ENCODE data around the gene TXNDC15.
A peak's percentile ranks its signal among the peaks of the same experiment; 100 is the strongest.
"Not testable (repeated sequence)": the region's sequence is repeated elsewhere in the genome, so short reads cannot be mapped to it uniquely, and the experiment has no call there.

The TXNDC15 gene

GRCh38 chr5:134904610-134905245 lies 30.6 kb downstream of the TXNDC15 start, which contains the start of gene PCBD2:
Gene PCBD2 (plus strand): TSS chr5:134905131. CDS start chr5:134905140, 9 bp downstream.
- no peaks in the 10 kb centered on the region for H3K9me3 ChIP-seq (ENCODE audit: control extremely low read depth in 1 of 5, control insufficient read depth in 4 of 5, insufficient read depth in 2 of 5, low read depth in 1 of 5, low read length in 4 of 5)
- peak within 1 kb of the TSS; percentile 66 to 93 for H3K27ac ChIP-seq (ENCODE audit: insufficient read depth in 1 of 2, low read depth in 1 of 2, low read length in 2 of 2, poor library complexity in 1 of 2, severe bottlenecking in 2 of 2)
- WGBS (ENCODE audit: insufficient coverage) = under 1% methylated on average over 72 of the region's 84 CpGs
- CTCF ChIA-PET = interaction anchor here (0.8 to 2.3 kb wide), 18 partner anchors 8 to 165 kb away, joined by 3 to 10 read pairs (median 4); no protein-coding TSS in a partner anchor
- no peaks in the 10 kb centered on the region for H3K27me3 ChIP-seq (replicated peaks in 2 of 5; ENCODE audit: control insufficient read depth in 4 of 5, insufficient read depth in 5 of 5, low read length in 4 of 5)
- H3K4me1 ChIP-seq (ENCODE audit: control extremely low read depth in 1 of 4, control insufficient read depth in 4 of 4, insufficient read depth in 4 of 4, low read length in 3 of 4) = peaks cover 7 to 24% (median 14%) of the 10 kb centered on the region in 4 experiments
- peak; percentile 95 to 97 (median 97) for DNase-seq
- POLR2A ChIA-PET = interaction anchor here (1.2 to 1.3 kb wide), 3 partner anchors 31 to 166 kb away, joined by 3 to 8 read pairs (median 5); partner anchors contain the start of genes C5orf24, CAMLG and TXNDC15
- peaks cover 0 to 7% (median under 1%) of the 10 kb centered on the region in 4 experiments for H3K36me3 ChIP-seq (ENCODE audit: control insufficient read depth in 4 of 4, insufficient read depth in 4 of 4, low read length in 3 of 4)
- peak within 1 kb of the TSS; percentile 68 to 97 (median 90) for H3K4me3 ChIP-seq (ENCODE audit: control insufficient read depth in 1 of 7, extremely low read depth in 1 of 7, insufficient read depth in 4 of 7, low read depth in 2 of 7, low read length in 6 of 7)

- POLR2A ChIA-PET = interaction anchor here (1.2 to 1.3 kb wide), 2 partner anchors 32 to 60 kb away, joined by 5 to 8 read pairs; partner anchors contain the start of genes C5orf24 and TXNDC15
- Histone ChIP-seq H3K27me3 (replicated peaks in 2 of 5; ENCODE audit: control insufficient read depth in 4 of 5, insufficient read depth in 5 of 5, low read length in 4 of 5) (no peaks in the 10 kb centered on the region), H3K4me3 (ENCODE audit: control insufficient read depth in 1 of 7, extremely low read depth in 1 of 7, insufficient read depth in 4 of 7, low read depth in 2 of 7, low read length in 6 of 7) (peak overlapping the region; percentile 68 to 97 (median 90)), H3K27ac (ENCODE audit: insufficient read depth in 1 of 2, low read depth in 1 of 2, low read length in 2 of 2, poor library complexity in 1 of 2, severe bottlenecking in 2 of 2) (peak overlapping the region; percentile 66 to 93), H3K9me3 (ENCODE audit: control extremely low read depth in 1 of 5, control insufficient read depth in 4 of 5, insufficient read depth in 2 of 5, low read depth in 1 of 5, low read length in 4 of 5) (no peaks in the 10 kb centered on the region), H3K4me1 (ENCODE audit: control extremely low read depth in 1 of 4, control insufficient read depth in 4 of 4, insufficient read depth in 4 of 4, low read length in 3 of 4) (peaks cover 7 to 24% (median 14%) of the 10 kb centered on the region in 4 experiments), H3K36me3 (ENCODE audit: control insufficient read depth in 4 of 4, insufficient read depth in 4 of 4, low read length in 3 of 4) (peaks cover 0 to 12% (median 5%) of the 10 kb centered on the region in 4 experiments)
- CTCF ChIA-PET = interaction anchor here (0.9 to 2.5 kb wide), 14 partner anchors 8 to 165 kb away, joined by 3 to 10 read pairs (median 4); no protein-coding TSS in a partner anchor
- peak; percentile 75 to 85 (median 84) for DNase-seq
- 0% methylated on average over 37 of the region's 54 CpGs for WGBS (ENCODE audit: insufficient coverage)
These were observed 31.2 kb downstream of the TXNDC15 start for GRCh38 chr5:134905246-134905996.

DNA sequence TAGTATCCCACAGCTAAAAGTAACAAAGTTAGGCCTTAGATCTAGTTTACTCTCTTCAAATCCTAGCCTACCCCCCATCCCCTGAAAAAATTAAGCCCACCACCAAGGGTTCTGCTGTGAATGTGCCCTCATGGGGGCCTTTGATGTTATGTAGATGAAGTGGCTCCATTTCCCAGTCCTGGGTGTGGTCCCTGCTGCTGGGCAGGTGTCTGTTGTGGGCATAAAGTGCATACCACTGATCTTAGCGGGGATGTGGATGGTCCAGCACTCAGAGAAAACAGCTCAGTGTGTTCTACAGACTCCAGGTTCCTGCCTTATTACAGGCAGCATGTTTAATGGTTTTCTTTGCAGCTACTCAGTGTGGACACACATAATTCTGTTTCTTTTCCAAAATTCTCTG lies 32.6 kb downstream of the TXNDC15 start:
- H3K4me1 ChIP-seq (ENCODE audit: control extremely low read depth in 1 of 4, control insufficient read depth in 4 of 4, insufficient read depth in 4 of 4, low read length in 3 of 4) = peaks cover 6 to 22% (median 10%) of the 10 kb centered on the region in 4 experiments
- no peaks in the 10 kb centered on the region for H3K27me3 ChIP-seq (replicated peaks in 2 of 5; ENCODE audit: control insufficient read depth in 4 of 5, insufficient read depth in 5 of 5, low read length in 4 of 5)
- DNase-seq = no peak
- POLR2A ChIA-PET = no interaction called here
- 100% methylated on average over 1 of the region's 1 CpG for WGBS (ENCODE audit: insufficient coverage)
- no peaks in the 10 kb centered on the region for H3K9me3 ChIP-seq (ENCODE audit: control extremely low read depth in 1 of 5, control insufficient read depth in 4 of 5, insufficient read depth in 2 of 5, low read depth in 1 of 5, low read length in 4 of 5)
- no peak overlapping the region for H3K27ac ChIP-seq (ENCODE audit: insufficient read depth in 1 of 2, low read depth in 1 of 2, low read length in 2 of 2, poor library complexity in 1 of 2, severe bottlenecking in 2 of 2)
- no peak overlapping the region for H3K4me3 ChIP-seq (ENCODE audit: control insufficient read depth in 1 of 7, extremely low read depth in 1 of 7, insufficient read depth in 4 of 7, low read depth in 2 of 7, low read length in 6 of 7)
- CTCF ChIA-PET = interaction anchor here (1.0 to 2.5 kb wide), 5 partner anchors 10 to 95 kb away, joined by 3 to 5 read pairs (median 3); no protein-coding TSS in a partner anchor
- peaks cover 4 to 25% (median 13%) of the 10 kb centered on the region in 4 experiments for H3K36me3 ChIP-seq (ENCODE audit: control insufficient read depth in 4 of 4, insufficient read depth in 4 of 4, low read length in 3 of 4)

GRCh38 chr5:134910752-134911151 lies 36.6 kb downstream of the TXNDC15 start:
- H3K4me1 ChIP-seq (ENCODE audit: control extremely low read depth in 1 of 4, control insufficient read depth in 4 of 4, insufficient read depth in 4 of 4, low read length in 3 of 4); DNase-seq; H3K9me3 ChIP-seq (ENCODE audit: control extremely low read depth in 1 of 5, control insufficient read depth in 4 of 5, insufficient read depth in 2 of 5, low read depth in 1 of 5, low read length in 4 of 5); H3K4me3 ChIP-seq (ENCODE audit: control insufficient read depth in 1 of 7, extremely low read depth in 1 of 7, insufficient read depth in 4 of 7, low read depth in 2 of 7, low read length in 6 of 7); H3K27ac ChIP-seq (ENCODE audit: insufficient read depth in 1 of 2, low read depth in 1 of 2, low read length in 2 of 2, poor library complexity in 1 of 2, severe bottlenecking in 2 of 2); H3K27me3 ChIP-seq (replicated peaks in 2 of 5; ENCODE audit: control insufficient read depth in 4 of 5, insufficient read depth in 5 of 5, low read length in 4 of 5); POLR2A ChIA-PET: not testable (repeated sequence)
- CTCF ChIA-PET = interaction anchor here (1.0 kb wide), 1 partner anchor 122 kb away, joined by 3 read pairs; no protein-coding TSS in a partner anchor
- WGBS (ENCODE audit: insufficient coverage) = 80% methylated on average over 1 of the region's 2 CpGs
- H3K36me3 ChIP-seq (ENCODE audit: control insufficient read depth in 4 of 4, insufficient read depth in 4 of 4, low read length in 3 of 4) = peaks cover 9 to 51% (median 33%) of the 10 kb centered on the region in 4 experiments

- no peak for DNase-seq
- Histone ChIP-seq H3K9me3 (ENCODE audit: control extremely low read depth in 1 of 5, control insufficient read depth in 4 of 5, insufficient read depth in 2 of 5, low read depth in 1 of 5, low read length in 4 of 5) (no peaks in the 10 kb centered on the region), H3K36me3 (ENCODE audit: control insufficient read depth in 4 of 4, insufficient read depth in 4 of 4, low read length in 3 of 4) (peaks cover 9 to 55% (median 36%) of the 10 kb centered on the region in 4 experiments), H3K27me3 (replicated peaks in 2 of 5; ENCODE audit: control insufficient read depth in 4 of 5, insufficient read depth in 5 of 5, low read length in 4 of 5) (no peaks in the 10 kb centered on the region), H3K4me1 (ENCODE audit: control extremely low read depth in 1 of 4, control insufficient read depth in 4 of 4, insufficient read depth in 4 of 4, low read length in 3 of 4) (peaks cover 0 to 1% (median 0%) of the 10 kb centered on the region in 4 experiments), H3K27ac (ENCODE audit: insufficient read depth in 1 of 2, low read depth in 1 of 2, low read length in 2 of 2, poor library complexity in 1 of 2, severe bottlenecking in 2 of 2) (no peak overlapping the region), H3K4me3 (ENCODE audit: control insufficient read depth in 1 of 7, extremely low read depth in 1 of 7, insufficient read depth in 4 of 7, low read depth in 2 of 7, low read length in 6 of 7) (no peak overlapping the region)
- 100% methylated on average over 3 of the region's 8 CpGs for WGBS (ENCODE audit: insufficient coverage)
- ChIA-PET POLR2A (no interaction called here), CTCF (interaction anchor here (1.0 to 1.6 kb wide), 4 partner anchors 9 to 123 kb away, joined by 3 to 4 read pairs (median 3); no protein-coding TSS in a partner anchor)
These were observed 37.4 kb downstream of the TXNDC15 start for GRCh38 chr5:134911285-134912206.

DNA sequence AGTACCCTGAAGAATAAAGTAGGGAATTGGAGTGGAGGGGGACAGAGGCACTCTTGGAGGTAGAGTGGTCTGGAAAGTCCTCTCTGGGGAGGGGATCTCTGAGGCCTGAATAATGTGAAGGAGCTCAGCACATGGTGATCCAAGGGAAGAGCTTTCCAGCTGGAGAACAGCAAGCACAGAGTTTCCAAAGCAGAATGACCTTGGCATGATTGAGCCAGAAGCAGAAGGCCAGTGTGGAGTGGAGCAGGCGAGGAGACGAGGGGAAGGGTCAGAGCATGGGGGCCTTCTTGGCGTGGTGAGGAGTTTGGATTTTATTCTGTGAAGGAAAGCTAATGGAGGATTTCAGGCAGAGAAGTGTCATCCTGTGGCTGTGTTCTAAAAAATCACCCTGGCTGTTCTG lies 39.1 kb downstream of the TXNDC15 start:
- CTCF ChIA-PET = interaction anchor here (1.2 to 1.6 kb wide), 3 partner anchors 8 to 18 kb away, joined by 3 to 5 read pairs (median 3); partner anchors contain the start of gene PCBD2

More for the DNA sequence above, 39.1 kb downstream of the TXNDC15 start:
- POLR2A ChIA-PET = no interaction called here
- Histone ChIP-seq H3K4me1 (ENCODE audit: control extremely low read depth in 1 of 4, control insufficient read depth in 4 of 4, insufficient read depth in 4 of 4, low read length in 3 of 4) (no peaks in the 10 kb centered on the region), H3K36me3 (ENCODE audit: control insufficient read depth in 4 of 4, insufficient read depth in 4 of 4, low read length in 3 of 4) (peaks cover 9 to 64% (median 45%) of the 10 kb centered on the region in 4 experiments), H3K27me3 (replicated peaks in 2 of 5; ENCODE audit: control insufficient read depth in 4 of 5, insufficient read depth in 5 of 5, low read length in 4 of 5) (no peaks in the 10 kb centered on the region), H3K9me3 (ENCODE audit: control extremely low read depth in 1 of 5, control insufficient read depth in 4 of 5, insufficient read depth in 2 of 5, low read depth in 1 of 5, low read length in 4 of 5) (no peaks in the 10 kb centered on the region), H3K27ac (ENCODE audit: insufficient read depth in 1 of 2, low read depth in 1 of 2, low read length in 2 of 2, poor library complexity in 1 of 2, severe bottlenecking in 2 of 2) (no peak overlapping the region), H3K4me3 (ENCODE audit: control insufficient read depth in 1 of 7, extremely low read depth in 1 of 7, insufficient read depth in 4 of 7, low read depth in 2 of 7, low read length in 6 of 7) (no peak overlapping the region)
- WGBS (ENCODE audit: insufficient coverage) = 100% methylated on average over 3 of the region's 3 CpGs
- no peak for DNase-seq
